MM.1S (cell line): ENCODE results near the gene BRME1.

ENCODE experiments used
- DNase-seq: peaks from one replicate; pipeline ENCODE4 v3.0.0-alpha.2; 2015
- H2AFZ ChIP-seq: fragments of 300-600 bp; sonication (generic); 2 replicates; pipeline ENCODE4 v1.6.0; 2016; ENCODE audit warnings: antibody characterized with exemption, low read length
- H3F3A ChIP-seq: fragments of 300-600 bp; sonication (generic); 2 replicates; pipeline ENCODE4 v1.6.1; 2016; ENCODE audit warnings: mild to moderate bottlenecking, antibody characterized with exemption, low read length, moderate library complexity, mixed read lengths; ENCODE audit not compliant: insufficient read depth
- H3K27ac ChIP-seq: fragments of 300-600 bp; sonication (generic); 2 replicates; pipeline ENCODE4 v1.5.1; 2016; ENCODE audit warnings: mild to moderate bottlenecking, low read length
- H3K27me3 ChIP-seq: fragments of 300-600 bp; sonication (generic); replicated peaks from 2 replicates; pipeline ENCODE4 v1.6.0; 2016; ENCODE audit warnings: low read length; ENCODE audit not compliant: insufficient read depth
- H3K36me3 ChIP-seq: fragments of 300-600 bp; sonication (generic); replicated peaks from 2 replicates; pipeline ENCODE4 v1.6.1; 2016; ENCODE audit warnings: mild to moderate bottlenecking, low read length, mixed read lengths; ENCODE audit not compliant: insufficient read depth
- H3K4me1 ChIP-seq: fragments of 300-600 bp; sonication (generic); 2 replicates; pipeline ENCODE4 v1.6.1; 2016; ENCODE audit warnings: low read length, mixed read lengths
- H3K4me2 ChIP-seq: fragments of 300-600 bp; sonication (generic); 2 replicates; pipeline ENCODE4 v1.6.0; 2016; ENCODE audit warnings: low read depth, low read length
- H3K4me3 ChIP-seq: fragments of 300-600 bp; sonication (generic); 2 replicates; pipeline ENCODE4 v1.5.1; 2016; ENCODE audit warnings: low read length, mixed read lengths
- H3K79me2 ChIP-seq: fragments of 300-600 bp; sonication (generic); 2 replicates; pipeline ENCODE4 v1.6.1; 2016; ENCODE audit warnings: mixed run types, low read length, mixed read lengths
- H3K9ac ChIP-seq: fragments of 300-600 bp; sonication (generic); 2 replicates; pipeline ENCODE4 v1.6.1; 2016; ENCODE audit warnings: low read length, mixed read lengths
- H3K9me2 ChIP-seq: fragments of 300-600 bp; sonication (generic); replicated peaks from 2 replicates; pipeline ENCODE4 v1.6.1; 2016; ENCODE audit warnings: mild to moderate bottlenecking, low read length, mixed read lengths; ENCODE audit not compliant: insufficient read depth
- H3K9me3 ChIP-seq: fragments of 300-600 bp; sonication (generic); replicated peaks from 2 replicates; pipeline ENCODE4 v1.6.1; 2016; ENCODE audit warnings: mild to moderate bottlenecking, low read length, mixed read lengths; ENCODE audit not compliant: insufficient read depth
- H4K20me1 ChIP-seq: fragments of 300-600 bp; sonication (generic); 2 replicates; pipeline ENCODE4 v1.6.1; 2016; ENCODE audit warnings: mild to moderate bottlenecking, low read length, moderate library complexity, mixed read lengths; ENCODE audit not compliant: insufficient read depth
- EZH2 ChIP-seq: fragments of 300-600 bp; sonication (generic); optimal IDR thresholded peaks from 2 replicates; pipeline ENCODE3; 2017; ENCODE audit warnings: low read depth, mild to moderate bottlenecking, antibody characterized with exemption, low read length, mixed read lengths
- EZH2phosphoT487 ChIP-seq: fragments of 300-600 bp; sonication (generic); IDR thresholded peaks from 2 replicates; pipeline ENCODE4 v1.6.1; 2018; ENCODE audit warnings: antibody characterized with exemption, low read length
- TF ChIP-seq, protein P1 (sequence below): fragments of 300-600 bp; sonication (generic); IDR thresholded peaks from 2 replicates; pipeline ENCODE4 v1.5.1; 2016; ENCODE audit warnings: antibody characterized with exemption, low read length, mixed read lengths

The BRME1 gene

DNA sequence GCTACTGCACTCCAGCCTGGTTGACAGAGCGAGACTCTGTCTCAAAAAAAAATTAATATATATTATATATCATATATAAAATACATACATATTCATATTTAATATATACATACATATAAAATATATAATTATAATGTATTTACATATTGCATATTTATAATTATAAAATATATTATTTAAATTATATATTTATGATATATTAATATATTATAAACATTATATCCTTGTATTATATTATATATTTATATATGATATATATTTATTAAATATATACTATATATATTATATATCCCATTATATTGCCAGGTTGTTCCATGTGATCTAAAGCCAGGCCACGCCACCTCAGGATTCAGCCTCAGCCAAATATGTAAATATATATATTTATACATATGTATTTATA is 9.7 kb downstream of the BRME1 start:
- H3K4me1 ChIP-seq, result no peaks in the 10 kb centered on the region
- no peaks in the 10 kb centered on the region for H3K9me2 ChIP-seq
- no peaks in the 10 kb centered on the region for H3K27me3 ChIP-seq
- H3K9ac ChIP-seq, result no peak overlapping the region
- no peak for DNase-seq
- TF ChIP-seq EZH2phosphoT487, result no peak
- TF ChIP-seq EZH2, result no peak
- TF ChIP-seq, protein P1, sequence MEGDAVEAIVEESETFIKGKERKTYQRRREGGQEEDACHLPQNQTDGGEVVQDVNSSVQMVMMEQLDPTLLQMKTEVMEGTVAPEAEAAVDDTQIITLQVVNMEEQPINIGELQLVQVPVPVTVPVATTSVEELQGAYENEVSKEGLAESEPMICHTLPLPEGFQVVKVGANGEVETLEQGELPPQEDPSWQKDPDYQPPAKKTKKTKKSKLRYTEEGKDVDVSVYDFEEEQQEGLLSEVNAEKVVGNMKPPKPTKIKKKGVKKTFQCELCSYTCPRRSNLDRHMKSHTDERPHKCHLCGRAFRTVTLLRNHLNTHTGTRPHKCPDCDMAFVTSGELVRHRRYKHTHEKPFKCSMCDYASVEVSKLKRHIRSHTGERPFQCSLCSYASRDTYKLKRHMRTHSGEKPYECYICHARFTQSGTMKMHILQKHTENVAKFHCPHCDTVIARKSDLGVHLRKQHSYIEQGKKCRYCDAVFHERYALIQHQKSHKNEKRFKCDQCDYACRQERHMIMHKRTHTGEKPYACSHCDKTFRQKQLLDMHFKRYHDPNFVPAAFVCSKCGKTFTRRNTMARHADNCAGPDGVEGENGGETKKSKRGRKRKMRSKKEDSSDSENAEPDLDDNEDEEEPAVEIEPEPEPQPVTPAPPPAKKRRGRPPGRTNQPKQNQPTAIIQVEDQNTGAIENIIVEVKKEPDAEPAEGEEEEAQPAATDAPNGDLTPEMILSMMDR, result no peak
- no peaks in the 10 kb centered on the region for H3K9me3 ChIP-seq
- no peaks in the 10 kb centered on the region for H3K79me2 ChIP-seq
- no peaks in the 10 kb centered on the region for H3F3A ChIP-seq
- no peaks in the 10 kb centered on the region for H4K20me1 ChIP-seq
- H3K4me3 ChIP-seq, result no peak overlapping the region
- no peak overlapping the region for H3K27ac ChIP-seq
- no peaks in the 10 kb centered on the region for H3K36me3 ChIP-seq
- no peak overlapping the region for H3K4me2 ChIP-seq
- no peak overlapping the region for H2AFZ ChIP-seq

DNA sequence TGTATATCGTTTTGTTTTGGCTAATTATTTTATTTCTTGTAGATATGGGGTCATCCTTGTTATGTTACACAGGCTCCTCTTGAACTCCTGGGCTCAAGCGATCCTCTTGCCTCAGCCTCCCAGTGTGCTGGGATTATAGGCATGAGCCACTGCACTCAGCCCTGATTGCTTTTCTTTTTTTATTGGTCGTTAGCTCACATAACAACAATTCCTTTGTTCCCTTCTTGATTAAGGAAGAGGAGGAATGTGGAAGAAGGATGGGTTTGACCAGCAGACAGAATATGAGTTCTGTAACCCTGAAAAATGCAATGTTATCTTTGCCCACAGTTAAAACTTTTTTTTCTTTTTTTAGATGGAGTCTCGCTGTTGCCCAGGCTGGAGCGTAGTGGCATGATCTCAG is 11.4 kb downstream of the BRME1 start:
- Histone ChIP-seq H2AFZ (no peak overlapping the region), H3F3A (no peaks in the 10 kb centered on the region), H3K9me3 (no peaks in the 10 kb centered on the region), H3K9me2 (no peaks in the 10 kb centered on the region), H3K36me3 (no peaks in the 10 kb centered on the region), H4K20me1 (no peaks in the 10 kb centered on the region), H3K4me3 (no peak overlapping the region), H3K79me2 (no peaks in the 10 kb centered on the region), H3K9ac (no peak overlapping the region), H3K4me1 (no peaks in the 10 kb centered on the region), H3K27ac (no peak overlapping the region), H3K4me2 (no peak overlapping the region), H3K27me3 (no peaks in the 10 kb centered on the region)
- DNase-seq, result no peak
- no peak for TF ChIP-seq EZH2phosphoT487
- TF ChIP-seq, protein P1, result no peak
- TF ChIP-seq EZH2, result no peak

DNA sequence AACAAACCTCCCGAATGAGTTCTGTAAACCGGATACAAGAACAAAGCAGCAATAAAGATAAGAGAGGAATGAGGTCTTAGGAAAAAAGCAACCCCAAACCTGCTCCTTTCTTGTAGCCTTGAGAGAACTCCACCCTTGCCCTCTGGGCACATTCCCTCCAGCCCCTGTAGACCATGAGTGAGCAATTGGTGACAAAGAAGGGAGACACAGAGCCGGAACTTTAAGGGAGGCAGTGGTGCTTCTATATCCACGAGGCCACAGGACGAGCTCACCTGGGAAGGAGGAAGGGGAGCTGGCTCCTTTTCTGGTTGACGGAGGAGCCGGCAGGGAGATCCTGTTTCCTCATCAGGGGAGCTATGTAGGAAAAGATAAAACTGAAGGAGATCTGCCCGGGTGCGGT is 13.0 kb downstream of the BRME1 start:
- DNase-seq, result no peak
- Histone ChIP-seq H3K4me1 (no peaks in the 10 kb centered on the region), H3F3A (no peaks in the 10 kb centered on the region), H4K20me1 (no peaks in the 10 kb centered on the region), H2AFZ (no peak overlapping the region), H3K9ac (no peak overlapping the region), H3K27me3 (no peaks in the 10 kb centered on the region), H3K9me2 (no peaks in the 10 kb centered on the region), H3K9me3 (no peaks in the 10 kb centered on the region), H3K36me3 (no peaks in the 10 kb centered on the region), H3K79me2 (no peaks in the 10 kb centered on the region), H3K27ac (no peak overlapping the region), H3K4me2 (no peak overlapping the region), H3K4me3 (no peak overlapping the region)
- TF ChIP-seq, protein P1, result no peak
- no peak for TF ChIP-seq EZH2phosphoT487
- no peak for TF ChIP-seq EZH2
